ENCODE results near the gene ANKS3.

ANKS3 gene

DNA sequence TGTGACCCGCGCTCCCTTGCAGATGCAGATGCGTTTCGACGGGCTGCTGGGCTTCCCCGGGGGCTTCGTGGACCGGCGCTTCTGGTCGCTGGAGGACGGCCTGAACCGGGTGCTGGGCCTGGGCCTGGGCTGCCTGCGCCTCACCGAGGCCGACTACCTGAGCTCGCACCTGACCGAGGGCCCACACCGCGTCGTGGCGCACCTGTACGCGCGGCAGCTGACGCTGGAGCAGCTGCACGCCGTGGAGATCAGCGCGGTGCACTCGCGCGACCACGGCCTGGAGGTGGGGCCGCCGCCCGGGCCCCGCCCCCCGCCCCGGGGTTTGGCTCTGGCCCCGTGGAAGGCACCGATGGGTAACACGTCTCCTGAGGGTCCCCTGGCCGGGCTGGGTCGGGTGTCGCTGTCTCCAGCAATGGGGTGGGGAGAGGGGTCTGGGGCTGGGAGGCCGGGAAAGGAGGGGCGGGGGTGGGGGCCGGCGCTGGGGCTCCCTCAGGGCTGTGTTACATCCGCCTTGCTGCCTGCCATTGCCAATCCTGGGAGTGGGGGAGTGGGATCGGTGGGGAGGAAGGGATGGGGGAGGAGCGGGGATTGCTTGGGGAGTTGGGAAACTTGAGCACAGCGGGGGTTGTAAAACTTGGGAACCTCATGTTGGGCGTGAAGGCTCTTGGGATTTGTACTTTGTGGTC is 40.0 kb downstream of the ANKS3 start:
- Mint-ChIP-seq H3K27ac (peak overlapping the region; percentile 97), H3K27me3 (ENCODE audit: low read depth, poor library complexity) (no peaks in the 10 kb centered on the region), H3K4me1 (peaks cover 43% of the 10 kb centered on the region), H3K36me3 (ENCODE audit: low read depth) (peaks cover 5% of the 10 kb centered on the region), H3K4me3 (peak overlapping the region; percentile 86), H3K9me3 (no peaks in the 10 kb centered on the region)
- TF ChIP-seq, protein P1, sequence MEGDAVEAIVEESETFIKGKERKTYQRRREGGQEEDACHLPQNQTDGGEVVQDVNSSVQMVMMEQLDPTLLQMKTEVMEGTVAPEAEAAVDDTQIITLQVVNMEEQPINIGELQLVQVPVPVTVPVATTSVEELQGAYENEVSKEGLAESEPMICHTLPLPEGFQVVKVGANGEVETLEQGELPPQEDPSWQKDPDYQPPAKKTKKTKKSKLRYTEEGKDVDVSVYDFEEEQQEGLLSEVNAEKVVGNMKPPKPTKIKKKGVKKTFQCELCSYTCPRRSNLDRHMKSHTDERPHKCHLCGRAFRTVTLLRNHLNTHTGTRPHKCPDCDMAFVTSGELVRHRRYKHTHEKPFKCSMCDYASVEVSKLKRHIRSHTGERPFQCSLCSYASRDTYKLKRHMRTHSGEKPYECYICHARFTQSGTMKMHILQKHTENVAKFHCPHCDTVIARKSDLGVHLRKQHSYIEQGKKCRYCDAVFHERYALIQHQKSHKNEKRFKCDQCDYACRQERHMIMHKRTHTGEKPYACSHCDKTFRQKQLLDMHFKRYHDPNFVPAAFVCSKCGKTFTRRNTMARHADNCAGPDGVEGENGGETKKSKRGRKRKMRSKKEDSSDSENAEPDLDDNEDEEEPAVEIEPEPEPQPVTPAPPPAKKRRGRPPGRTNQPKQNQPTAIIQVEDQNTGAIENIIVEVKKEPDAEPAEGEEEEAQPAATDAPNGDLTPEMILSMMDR (IDR thresholded peaks at IDR 0.05) = no peak
- DNase-seq = peak; percentile 72

DNA sequence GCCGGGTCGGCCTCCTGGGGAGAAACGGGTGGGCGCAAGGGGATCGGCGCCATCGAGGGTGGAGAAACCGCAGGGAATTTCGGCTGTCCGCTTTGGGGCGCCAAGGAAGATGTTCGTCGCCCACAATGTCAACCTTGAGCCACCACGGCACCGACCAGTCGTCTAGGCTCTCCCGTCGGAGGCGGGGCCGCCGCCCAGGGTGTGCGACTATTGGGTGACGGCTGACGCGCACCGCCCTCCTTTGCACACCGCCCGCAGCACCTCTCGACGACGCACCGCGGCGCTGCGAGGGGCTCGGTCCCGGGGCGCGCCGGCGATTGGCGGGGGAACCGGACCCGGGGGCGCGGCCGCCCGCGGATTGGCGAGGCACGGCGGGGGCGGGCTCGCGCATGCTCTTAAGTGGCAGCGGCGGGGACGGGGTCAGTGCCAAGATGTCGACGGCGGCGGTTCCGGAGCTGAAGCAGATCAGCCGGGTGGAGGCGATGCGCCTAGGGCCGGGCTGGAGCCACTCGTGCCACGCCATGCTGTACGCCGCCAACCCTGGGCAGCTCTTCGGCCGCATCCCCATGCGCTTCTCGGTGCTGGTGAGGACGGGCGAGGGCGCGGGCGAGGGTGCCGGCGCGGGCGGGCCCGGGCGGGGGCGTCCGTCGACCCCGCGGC is 40.6 kb downstream of the ANKS3 start, which contains the start of gene NUDT16L1:
NUDT16L1 (plus strand) TSS at position 267 of the 660 bp plus-strand sequence; CDS start at position 432, 165 bp downstream.
- Mint-ChIP-seq H3K9me3 (no peaks in the 10 kb centered on the region), H3K36me3 (ENCODE audit: low read depth) (peaks cover 4% of the 10 kb centered on the region), H3K4me3 (peak within 1 kb of the TSS; percentile 86), H3K27me3 (ENCODE audit: low read depth, poor library complexity) (no peaks in the 10 kb centered on the region), H3K27ac (peak within 1 kb of the TSS; percentile 97), H3K4me1 (peaks cover 42% of the 10 kb centered on the region)
- TF ChIP-seq, protein P1 (IDR thresholded peaks at IDR 0.05) = no peak
- peak; percentile 96 for DNase-seq

DNA sequence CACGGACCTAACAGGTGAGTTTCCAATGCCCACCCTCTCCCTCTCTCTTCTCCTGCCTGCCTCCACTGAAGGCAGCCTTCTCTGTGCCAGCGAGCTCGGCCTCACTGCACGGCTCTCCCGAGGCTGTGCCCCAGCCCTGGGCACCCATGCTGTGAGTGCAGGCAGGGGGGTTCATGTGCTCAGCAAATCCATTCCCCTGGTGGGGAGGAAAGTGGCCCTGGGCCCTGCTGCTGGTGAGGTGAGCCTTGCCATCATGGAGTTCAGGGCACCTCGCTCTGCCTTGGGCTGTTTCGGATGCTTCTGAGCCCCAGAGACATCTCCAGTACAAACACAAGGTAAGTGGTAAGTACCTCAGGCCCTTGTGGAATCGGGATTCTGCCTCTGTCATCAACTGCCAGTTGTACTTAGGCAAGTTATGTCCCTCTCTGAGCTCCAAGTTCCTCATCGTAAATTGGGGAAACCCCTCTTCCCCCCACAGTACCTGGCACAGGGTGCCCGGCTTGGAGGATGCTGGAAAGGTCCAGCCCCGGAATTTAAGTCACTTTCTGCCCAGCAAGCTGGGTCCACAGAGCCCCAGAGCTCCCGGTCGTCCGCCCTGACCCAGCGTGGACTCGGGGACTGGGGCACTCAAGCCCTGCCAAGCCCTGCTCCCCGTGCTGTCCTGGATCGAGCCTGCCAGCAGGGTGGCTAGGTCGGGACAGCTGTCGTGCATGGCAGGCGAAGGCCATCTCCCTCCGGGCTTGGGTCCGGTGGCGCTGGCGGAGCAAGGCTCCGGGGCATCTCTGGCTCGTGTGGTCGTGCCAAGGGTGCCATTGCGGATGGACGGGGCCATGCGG is 41.4 kb downstream of the ANKS3 start:
- Mint-ChIP-seq H3K9me3 (no peaks in the 10 kb centered on the region), H3K4me1 (peaks cover 42% of the 10 kb centered on the region), H3K4me3 (peak overlapping the region; percentile 80), H3K27me3 (ENCODE audit: low read depth, poor library complexity) (no peaks in the 10 kb centered on the region), H3K36me3 (ENCODE audit: low read depth) (peaks cover 4% of the 10 kb centered on the region), H3K27ac (no peak overlapping the region)
- DNase-seq = no peak
- TF ChIP-seq, protein P1 (IDR thresholded peaks at IDR 0.05) = no peak

DNA sequence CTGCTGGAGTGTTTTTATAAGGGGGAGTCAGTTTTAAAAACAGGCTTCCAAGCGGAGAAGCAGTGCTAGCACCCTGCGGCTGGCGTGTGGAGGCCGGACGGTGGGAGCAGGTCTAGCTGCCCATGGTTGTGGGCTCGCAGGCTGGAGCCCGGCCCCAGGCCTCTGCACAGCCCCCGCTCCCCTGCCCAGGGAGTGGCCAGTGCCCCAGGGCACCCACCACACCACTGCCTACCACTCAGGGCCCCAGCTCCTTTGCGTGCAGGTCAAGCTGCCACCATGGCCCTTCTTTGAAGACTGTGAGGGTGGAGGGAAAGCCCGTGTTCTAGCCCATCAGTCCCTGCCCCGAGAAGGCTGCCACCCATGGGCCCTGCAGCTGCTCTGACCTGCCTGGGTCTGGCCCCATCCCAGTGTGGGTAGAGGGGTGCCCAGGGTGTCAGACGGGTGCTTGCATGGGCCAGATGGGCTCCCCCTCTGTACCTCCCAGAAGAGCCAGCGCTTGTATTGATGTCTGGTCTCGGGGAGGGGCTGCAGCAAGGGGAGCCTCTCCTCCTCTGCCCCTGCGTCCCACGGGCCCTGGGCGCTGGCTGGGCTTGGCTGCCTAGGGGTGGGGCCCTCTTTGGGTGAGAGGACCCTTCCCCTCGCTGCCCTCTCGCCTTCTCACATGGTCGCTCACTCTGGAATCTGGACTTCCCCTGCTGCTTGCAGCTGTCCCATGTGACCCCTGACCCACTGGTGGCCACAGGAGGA is 42.2 kb downstream of the ANKS3 start:
- H3K4me3 Mint-ChIP-seq = peak overlapping the region; percentile 28
- H3K36me3 Mint-ChIP-seq (ENCODE audit: low read depth) = peaks cover 7% of the 10 kb centered on the region
- no peaks in the 10 kb centered on the region for H3K9me3 Mint-ChIP-seq
- DNase-seq = no peak
- H3K27ac Mint-ChIP-seq = peak overlapping the region; percentile 73
- H3K27me3 Mint-ChIP-seq (ENCODE audit: low read depth, poor library complexity) = no peaks in the 10 kb centered on the region
- peaks cover 38% of the 10 kb centered on the region for H3K4me1 Mint-ChIP-seq
- TF ChIP-seq, protein P1 (IDR thresholded peaks at IDR 0.05) = no peak

DNA sequence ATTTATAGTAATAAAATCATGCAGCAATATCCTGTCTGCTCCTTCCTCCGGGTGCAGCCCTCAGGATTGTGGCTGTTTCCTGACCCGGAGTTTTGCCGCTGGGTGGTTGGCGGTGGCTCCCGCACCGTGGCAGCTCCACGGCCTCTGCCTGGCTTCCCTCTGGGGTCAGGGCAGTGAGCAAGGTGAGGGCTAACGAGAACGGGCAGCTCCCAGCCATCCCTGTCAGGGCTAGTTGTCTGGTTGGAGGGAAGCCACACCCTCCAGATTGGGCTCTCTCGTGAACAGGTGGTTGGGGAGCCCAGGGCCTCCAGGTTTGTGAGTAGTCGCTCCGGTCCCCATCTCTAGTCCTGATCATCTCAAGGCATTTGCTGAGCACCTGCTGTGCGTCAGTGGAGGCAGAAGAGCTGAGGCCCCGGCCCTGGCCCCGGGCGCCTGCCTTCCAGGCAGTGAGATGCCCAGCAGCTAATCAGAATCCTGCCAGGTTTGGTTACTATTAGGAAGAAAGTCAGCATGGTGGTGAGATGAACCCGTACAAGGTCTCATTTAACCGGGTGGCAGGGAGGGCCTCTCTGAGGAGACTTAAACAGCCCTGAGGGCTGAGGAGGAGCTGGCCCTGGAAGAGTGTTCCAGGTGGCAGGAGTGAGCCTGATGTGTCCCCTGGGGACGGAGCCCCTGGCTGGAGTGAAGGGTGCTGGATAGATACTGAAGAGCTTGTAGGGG is 43.0 kb downstream of the ANKS3 start:
- peaks cover 31% of the 10 kb centered on the region for H3K4me1 Mint-ChIP-seq
- H3K9me3 Mint-ChIP-seq = no peaks in the 10 kb centered on the region
- peak overlapping the region; percentile 28 for H3K4me3 Mint-ChIP-seq
- H3K27ac Mint-ChIP-seq = peak overlapping the region; percentile 73
- H3K27me3 Mint-ChIP-seq (ENCODE audit: low read depth, poor library complexity) = no peaks in the 10 kb centered on the region
- no peak for DNase-seq
- TF ChIP-seq, protein P1 (IDR thresholded peaks at IDR 0.05) = no peak
- H3K36me3 Mint-ChIP-seq (ENCODE audit: low read depth) = peaks cover 7% of the 10 kb centered on the region
